Liver (tissue), 9 donors: Measurements from ENCODE around the gene CALCR. TPM values are rescaled to one million over a fixed set of nuclear protein-coding genes. Genes with fewer than 3 reads are reported as not detected.

Source experiments
- DNase-seq: peaks from one replicate; pipeline ENCODE4 v3.0.0-alpha.2; 2017; ENCODE audit warnings: low spot score
- H3K27ac ChIP-seq, 2 donors: one replicate each; pipeline ENCODE4 v1.7.0; 2013; ENCODE audit warnings: inconsistent platforms in 2 of 2, low read length in 2 of 2, control low read depth in 1 of 2, low read depth in 1 of 2, mild to moderate bottlenecking in 1 of 2
- H3K27me3 ChIP-seq, 4 donors: one replicate each; pipeline versions ENCODE4 v1.6.1 to v1.7.0; 2013; ENCODE audit warnings: low read length in 3 of 4, inconsistent platforms in 1 of 4, mild to moderate bottlenecking in 1 of 4, moderate library complexity in 1 of 4; ENCODE audit not compliant: control insufficient read depth in 4 of 4, insufficient read depth in 4 of 4
- H3K36me3 ChIP-seq, 4 donors: one replicate each; pipeline versions ENCODE4 v1.6.1 to v1.7.0; 2013; ENCODE audit warnings: low read length in 3 of 4, mild to moderate bottlenecking in 3 of 4, low read depth in 1 of 4, moderate library complexity in 1 of 4; ENCODE audit not compliant: control insufficient read depth in 4 of 4, insufficient read depth in 3 of 4
- H3K4me1 ChIP-seq, 4 donors: one replicate each; pipeline versions ENCODE4 v1.6.1 to v1.7.0; 2013; ENCODE audit warnings: low read length in 3 of 4, mild to moderate bottlenecking in 3 of 4, moderate library complexity in 1 of 4; ENCODE audit not compliant: control insufficient read depth in 4 of 4, insufficient read depth in 4 of 4
- H3K4me3 ChIP-seq, 3 donors: one replicate each; pipeline versions ENCODE4 v1.6.1 to v1.7.0; 2013; ENCODE audit warnings: low read length in 3 of 3, control low read depth in 1 of 3, low read depth in 1 of 3, mild to moderate bottlenecking in 1 of 3
- H3K9ac ChIP-seq, 2 donors: one replicate each; pipeline ENCODE4 v1.7.0; 2013; ENCODE audit warnings: low read length in 2 of 2, mild to moderate bottlenecking in 2 of 2, moderate library complexity in 2 of 2, control low read depth in 1 of 2, low read depth in 1 of 2
- H3K9me3 ChIP-seq, 4 donors: one replicate each; pipeline versions ENCODE4 v1.6.1 to v1.7.0; 2013; ENCODE audit warnings: low read length in 3 of 4; ENCODE audit not compliant: control insufficient read depth in 4 of 4
- FOXA1 ChIP-seq: IDR thresholded peaks from 2 replicates; pipeline ENCODE4 v1.6.1; 2016; ENCODE audit warnings: antibody characterized with exemption
- GABPA ChIP-seq, 2 donors: IDR thresholded peaks in 1 of 2; conservative IDR thresholded peaks in 1 of 2; 2 replicates each; pipeline ENCODE4 v1.6.1; 2016; ENCODE audit warnings: antibody characterized with exemption in 2 of 2, mild to moderate bottlenecking in 1 of 2, moderate library complexity in 1 of 2
- HNF4A ChIP-seq, 2 donors: conservative IDR thresholded peaks; 2 replicates each; pipeline ENCODE4 v1.6.1; 2016; ENCODE audit warnings: antibody characterized with exemption in 2 of 2, mild to moderate bottlenecking in 2 of 2
- JUND ChIP-seq, 2 donors: IDR thresholded peaks; 2 replicates each; pipeline ENCODE4 v1.6.1; 2016; ENCODE audit warnings: antibody characterized with exemption in 2 of 2
- RAD21 ChIP-seq, 2 donors: IDR thresholded peaks; 2 replicates each; pipeline ENCODE4 v1.6.1; 2016; ENCODE audit warnings: antibody characterized with exemption in 2 of 2, mild to moderate bottlenecking in 2 of 2
- REST ChIP-seq: IDR thresholded peaks from 2 replicates; pipeline ENCODE4 v1.6.1; 2016; ENCODE audit warnings: antibody characterized with exemption, mild to moderate bottlenecking
- RXRA ChIP-seq, 2 donors: IDR thresholded peaks; 2 replicates each; pipeline ENCODE4 v1.6.1; 2017 to 2018; ENCODE audit warnings: antibody characterized with exemption in 2 of 2, mild to moderate bottlenecking in 1 of 2
- SP1 ChIP-seq: IDR thresholded peaks from 2 replicates; pipeline ENCODE4 v1.6.1; 2018; ENCODE audit warnings: antibody characterized with exemption, mild to moderate bottlenecking
- YY1 ChIP-seq: IDR thresholded peaks from 2 replicates; pipeline ENCODE4 v1.6.1; 2016; ENCODE audit warnings: antibody characterized with exemption, mild to moderate bottlenecking
- WGBS: extraction: QIAGEN DNeasy Blood & Tissue Kit; methylation state at CpG from one replicate; pipeline ENCODE4 v1.1.7; 2013; 5-methylcytosine and 5-hydroxymethylcytosine counted together
- polyA plus RNA-seq, 2 donors: library from polyadenylated mRNA; stranded (reverse) in 1 of 2; unstranded in 1 of 2; fragments of 200-250 nt in 1 of 2; fragments of >200 nt in 1 of 2; fragmentation: Nextera tagmentation in 1 of 2; extraction: Ambion mirVana in 1 of 2; gene quantifications; one replicate each; pipeline versions ENCODE4 v1.2.1 to v1.2.3, GENCODE V29; 2013 to 2015
- total RNA-seq, 2 donors: library from RNA; depleted of rRNA; stranded (reverse); fragments of >200 nt; gene quantifications; one replicate each; pipeline ENCODE4 v1.2.3, GENCODE V29; 2014
- TF ChIP-seq, protein P1 (sequence below): IDR thresholded peaks from 2 replicates; pipeline ENCODE4 v1.6.1; 2016; ENCODE audit warnings: antibody characterized with exemption
- TF ChIP-seq, protein P2 (sequence below): fragments of 150-350 bp; IDR thresholded peaks from 2 replicates; pipeline ENCODE4 v1.5.1; 2017; ENCODE audit warnings: improper control_type of control experiment, low read depth, low read length; ENCODE audit not compliant: missing input control
- donor health status: healthy.
- donor health status: healthy.
- donor health status: healthy.
- donor health status: healthy.
- donor health status: healthy.

CALCR gene
- total and polyA plus RNA-seq, 4 donors: 0.19 TPM; not detected in 3

GRCh38 chr7:93399642-93400041 is 174.9 kb downstream of the CALCR start:
- Histone ChIP-seq H3K4me3 (no peak overlapping the region), H3K4me1 (no peaks in the 10 kb centered on the region), H3K27me3 (no peaks in the 10 kb centered on the region), H3K36me3 (no peaks in the 10 kb centered on the region), H3K9ac (no peak overlapping the region), H3K27ac (no peak overlapping the region), H3K9me3 (no peaks in the 10 kb centered on the region)
- 83% methylated on average over 3 of the region's 3 CpGs for WGBS
- TF ChIP-seq FOXA1 (no peak), HNF4A (conservative IDR thresholded peaks at IDR 0.05) (no peak), JUND (IDR thresholded peaks at IDR 0.05) (no peak), SP1 (no peak), RAD21 (IDR thresholded peaks at IDR 0.05) (no peak)
- DNase-seq: no peak

- Histone ChIP-seq H3K4me1 (no peaks in the 10 kb centered on the region), H3K4me3 (no peak overlapping the region), H3K27me3 (peaks cover 0 to 3% (median 0%) of the 10 kb centered on the region in 4 donors), H3K27ac (no peak overlapping the region), H3K9ac (no peak overlapping the region), H3K9me3 (no peaks in the 10 kb centered on the region), H3K36me3 (no peaks in the 10 kb centered on the region)
- DNase-seq: no peak
- WGBS: 89% methylated on average over 1 of the region's 1 CpG
- TF ChIP-seq GABPA (IDR thresholded peaks at IDR 0.05 in 1 of 2, conservative IDR thresholded peaks at IDR 0.05 in 1 of 2) (no peak), REST (no peak), RAD21 (IDR thresholded peaks at IDR 0.05) (no peak), JUND (IDR thresholded peaks at IDR 0.05) (no peak), HNF4A (conservative IDR thresholded peaks at IDR 0.05) (no peak), YY1 (no peak)
- TF ChIP-seq, protein P1, sequence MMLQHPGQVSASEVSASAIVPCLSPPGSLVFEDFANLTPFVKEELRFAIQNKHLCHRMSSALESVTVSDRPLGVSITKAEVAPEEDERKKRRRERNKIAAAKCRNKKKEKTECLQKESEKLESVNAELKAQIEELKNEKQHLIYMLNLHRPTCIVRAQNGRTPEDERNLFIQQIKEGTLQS: no peak
- TF ChIP-seq, protein P2, sequence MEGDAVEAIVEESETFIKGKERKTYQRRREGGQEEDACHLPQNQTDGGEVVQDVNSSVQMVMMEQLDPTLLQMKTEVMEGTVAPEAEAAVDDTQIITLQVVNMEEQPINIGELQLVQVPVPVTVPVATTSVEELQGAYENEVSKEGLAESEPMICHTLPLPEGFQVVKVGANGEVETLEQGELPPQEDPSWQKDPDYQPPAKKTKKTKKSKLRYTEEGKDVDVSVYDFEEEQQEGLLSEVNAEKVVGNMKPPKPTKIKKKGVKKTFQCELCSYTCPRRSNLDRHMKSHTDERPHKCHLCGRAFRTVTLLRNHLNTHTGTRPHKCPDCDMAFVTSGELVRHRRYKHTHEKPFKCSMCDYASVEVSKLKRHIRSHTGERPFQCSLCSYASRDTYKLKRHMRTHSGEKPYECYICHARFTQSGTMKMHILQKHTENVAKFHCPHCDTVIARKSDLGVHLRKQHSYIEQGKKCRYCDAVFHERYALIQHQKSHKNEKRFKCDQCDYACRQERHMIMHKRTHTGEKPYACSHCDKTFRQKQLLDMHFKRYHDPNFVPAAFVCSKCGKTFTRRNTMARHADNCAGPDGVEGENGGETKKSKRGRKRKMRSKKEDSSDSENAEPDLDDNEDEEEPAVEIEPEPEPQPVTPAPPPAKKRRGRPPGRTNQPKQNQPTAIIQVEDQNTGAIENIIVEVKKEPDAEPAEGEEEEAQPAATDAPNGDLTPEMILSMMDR: no peak
Observed at GRCh38 chr7:93392984-93393383, 181.5 kb downstream of the CALCR start.

DNA sequence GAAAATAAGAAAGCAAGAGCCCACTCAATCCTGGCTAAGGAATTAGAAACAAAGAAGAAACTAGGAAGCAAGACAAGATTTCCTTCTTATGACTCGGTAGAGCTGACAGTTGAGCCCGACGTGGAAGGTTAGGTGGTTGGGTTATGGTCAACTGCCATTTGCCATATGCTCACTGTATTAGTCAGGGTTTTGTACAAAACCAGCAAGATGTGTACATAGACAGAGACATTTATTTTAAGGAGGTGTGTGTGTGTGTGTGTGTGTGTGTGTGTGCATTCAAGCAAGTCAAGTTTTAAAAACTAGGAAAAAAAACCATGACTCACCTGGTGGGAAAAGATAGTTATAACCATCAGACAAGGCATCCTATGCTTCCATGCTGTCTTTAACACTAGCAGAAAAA is 183.9 kb downstream of the CALCR start:
- Histone ChIP-seq H3K4me1 (no peaks in the 10 kb centered on the region), H3K27ac (no peak overlapping the region), H3K36me3 (no peaks in the 10 kb centered on the region), H3K27me3 (peaks cover 0 to 5% (median 1%) of the 10 kb centered on the region in 4 donors), H3K9me3 (no peaks in the 10 kb centered on the region), H3K4me3 (no peak overlapping the region), H3K9ac (no peak overlapping the region)
- TF ChIP-seq RXRA (IDR thresholded peaks at IDR 0.05): no peak
- DNase-seq: no peak
- 91% methylated on average over 3 of the region's 3 CpGs for WGBS
